NCI-H345 (cell line): ENCODE data around the gene GFRA1.

Source experiments
- DNase-seq: peaks from one replicate; lab custom pipeline; 2025; lab: John Stamatoyannopoulos, UW

GFRA1 gene

GRCh38 chr10:116026725-116027124 lies 246.3 kb downstream of the GFRA1 start:
- no peak for DNase-seq

DNA sequence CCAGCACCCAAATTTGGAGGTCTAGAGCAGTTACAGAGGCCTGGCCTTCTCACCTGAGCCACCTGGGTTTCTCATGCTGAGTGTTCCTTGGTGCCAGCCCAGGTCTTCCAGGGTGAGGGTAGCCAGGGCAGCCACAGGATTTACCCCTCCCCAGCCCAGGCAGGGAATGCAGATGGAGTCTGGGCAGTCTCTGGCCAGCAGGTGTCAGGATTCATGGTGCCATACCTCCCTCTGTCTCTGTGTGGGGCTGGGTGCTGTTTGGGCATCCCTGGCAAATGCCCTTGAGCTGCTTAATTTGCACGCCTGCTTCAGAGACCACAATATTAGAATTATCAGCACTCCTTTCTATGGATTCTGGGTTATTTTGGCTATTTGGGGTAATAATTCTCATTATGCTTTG lies 246.7 kb downstream of the GFRA1 start:
- DNase-seq: no peak

GRCh38 chr10:116024271-116024878 lies 248.6 kb downstream of the GFRA1 start:
- no peak for DNase-seq

DNA sequence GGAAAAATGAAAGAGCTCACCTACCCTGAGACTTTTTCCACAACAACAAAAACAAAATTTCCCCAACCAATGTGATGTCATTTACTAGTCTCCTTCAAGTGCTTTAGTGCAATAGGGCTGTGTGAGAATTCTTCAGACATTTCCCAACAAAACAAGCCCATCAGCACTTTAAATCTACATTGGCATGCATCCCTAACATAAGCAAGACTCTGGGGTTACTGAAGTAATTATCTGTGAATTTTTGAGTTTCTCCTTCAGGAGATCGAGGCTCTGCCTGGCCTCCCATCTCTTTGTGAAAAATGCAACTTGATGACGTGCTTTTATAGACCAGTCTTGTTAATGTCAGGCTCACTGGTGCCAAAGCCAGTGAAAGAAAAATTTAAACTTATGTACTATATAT lies 255.6 kb downstream of the GFRA1 start:
- DNase-seq: no peak

GRCh38 chr10:116015583-116016333 lies 257.2 kb downstream of the GFRA1 start:
- no peak for DNase-seq

- no peak for DNase-seq
Measured at GRCh38 chr10:116014871-116015582, 258.0 kb downstream of the GFRA1 start.

GRCh38 chr10:116014326-116014725 lies 258.7 kb downstream of the GFRA1 start:
- no peak for DNase-seq

DNA sequence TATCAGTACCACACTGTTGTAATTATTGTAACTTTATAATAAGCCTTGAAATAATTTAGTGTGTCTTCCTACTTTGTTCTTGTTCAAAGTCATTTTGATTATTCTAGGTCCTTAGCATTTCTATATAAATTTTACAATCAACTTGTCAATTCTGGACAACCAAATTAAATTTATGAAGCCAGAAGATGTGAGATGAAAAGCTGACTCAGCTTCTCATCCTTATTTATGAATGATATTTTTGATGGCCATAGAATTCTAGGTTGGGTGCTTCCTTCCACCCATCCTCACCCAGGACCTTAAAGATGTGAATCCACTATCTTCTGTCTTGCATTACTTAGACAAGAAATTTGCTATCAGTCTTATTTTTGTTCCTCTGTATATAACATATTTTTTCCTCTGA lies 261.1 kb downstream of the GFRA1 start:
- no peak for DNase-seq

GRCh38 chr10:116007256-116007891 lies 265.6 kb downstream of the GFRA1 start:
- DNase-seq: no peak
